ENCODE measurements around the gene ZMAT3.
"Not testable (repeated sequence)": the region's sequence is repeated elsewhere in the genome, so short reads cannot be mapped to it uniquely, and the experiment has no call there.

- TF ChIP-seq DR1 (CRISPR knock-in tag; IDR thresholded peaks at IDR 0.05); EZH2 (conservative IDR thresholded peaks at IDR 0.05; ENCODE audit: low read depth, low read length); ZNF777 (CRISPR knock-in tag; IDR thresholded peaks at IDR 0.05); MED13 (CRISPR knock-in tag; IDR thresholded peaks at IDR 0.05); CTCF (CRISPR knock-in tag; IDR thresholded peaks at IDR 0.05); ZBTB8A (CRISPR knock-in tag; IDR thresholded peaks at IDR 0.05; ENCODE audit: borderline replicate concordance, low read depth); HOXA3 (CRISPR knock-in tag; IDR thresholded peaks at IDR 0.05); PHF5A (CRISPR knock-in tag; IDR thresholded peaks at IDR 0.05; ENCODE audit: low read depth, unreplicated experiment); ZNF879 (CRISPR knock-in tag; IDR thresholded peaks at IDR 0.05); ZBTB4 (CRISPR knock-in tag; IDR thresholded peaks at IDR 0.05; ENCODE audit: borderline replicate concordance); ATF3 (CRISPR knock-in tag; IDR thresholded peaks at IDR 0.05); RFX5 (IDR thresholded peaks at IDR 0.05; ENCODE audit: low read depth, low read length): not testable (repeated sequence)
Observed at GRCh38 chr3:179032454-179033303, 38.9 kb downstream of the ZMAT3 start.
